NB4 (cell line): ENCODE data around the gene DTL.

ENCODE experiments used
- CTCF ChIP-seq: IDR thresholded peaks from one replicate; pipeline ENCODE4 v1.5.1; 2012; ENCODE audit warnings: low read depth, low read length
- POLR2A ChIP-seq: IDR thresholded peaks from 2 replicates; pipeline ENCODE4 v1.6.1; 2011; ENCODE audit warnings: mild to moderate bottlenecking; ENCODE audit not compliant: insufficient read length; ENCODE audit errors: extremely low read depth
- TF ChIP-seq, protein P1 (sequence below): IDR thresholded peaks from 2 replicates; pipeline ENCODE4 v1.6.1; 2011; ENCODE audit warnings: low read depth, low read length

DNA sequence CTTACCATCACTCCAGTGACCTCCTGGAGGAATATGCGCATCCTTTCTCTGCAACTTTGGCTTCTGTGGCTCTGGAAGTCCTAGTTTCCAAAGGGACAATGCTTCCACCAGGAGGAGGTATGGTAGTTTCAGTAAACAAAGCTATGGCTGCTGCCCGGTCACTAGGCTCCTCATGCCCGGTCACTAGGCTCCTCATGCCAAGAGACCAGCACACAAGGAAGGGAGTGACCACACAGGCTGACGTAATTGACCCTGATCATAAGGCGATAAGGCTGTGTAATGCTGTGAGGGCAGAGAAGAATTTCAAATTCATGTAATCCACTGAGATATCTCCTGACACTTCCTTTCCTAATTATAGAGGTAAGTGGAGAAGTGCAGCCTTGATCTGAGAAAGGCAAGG, 102.9 kb downstream of the DTL start:
- no peak for TF ChIP-seq CTCF
- no peak for TF ChIP-seq POLR2A
- TF ChIP-seq, protein P1, sequence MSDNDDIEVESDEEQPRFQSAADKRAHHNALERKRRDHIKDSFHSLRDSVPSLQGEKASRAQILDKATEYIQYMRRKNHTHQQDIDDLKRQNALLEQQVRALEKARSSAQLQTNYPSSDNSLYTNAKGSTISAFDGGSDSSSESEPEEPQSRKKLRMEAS, result no peak
